Lower lobe of right lung (tissue), 2 donors: Measurements from ENCODE around the gene HOXB9. TPM values are rescaled to one million over a fixed set of nuclear protein-coding genes. Genes with fewer than 3 reads are reported as not detected.

ENCODE experiments used
- ATAC-seq, 2 donors: fragments of 200-7000 bp; cut with Tn5 transposase; one replicate each; pipeline ENCODE4 v1.9.1; 2020 to 2022; ENCODE audit warnings: mild to moderate bottlenecking in 2 of 2, moderate library complexity in 2 of 2
- DNase-seq: peaks from one replicate; pipeline ENCODE4 v3.0.0-alpha.2; 2020
- H3K27ac ChIP-seq: fragments of 200-600 bp; one replicate; pipeline ENCODE4 v1.8.0; 2022
- H3K27me3 ChIP-seq: fragments of 200-600 bp; one replicate; pipeline ENCODE4 v1.8.0; 2022; ENCODE audit warnings: low read depth
- H3K36me3 ChIP-seq: fragments of 200-600 bp; one replicate; pipeline ENCODE4 v1.8.0; 2022; ENCODE audit warnings: mild to moderate bottlenecking
- H3K4me1 ChIP-seq: fragments of 200-600 bp; one replicate; pipeline ENCODE4 v1.8.0; 2022
- H3K4me3 ChIP-seq: fragments of 200-600 bp; one replicate; pipeline ENCODE4 v1.8.0; 2022; ENCODE audit warnings: mild to moderate bottlenecking
- H3K9me3 ChIP-seq: fragments of 200-600 bp; one replicate; pipeline ENCODE4 v1.8.0; 2022
- CTCF ChIP-seq: fragments of 200-600 bp; IDR thresholded peaks from one replicate; pipeline ENCODE4 v1.8.0; 2022; ENCODE audit warnings: antibody characterized with exemption, mild to moderate bottlenecking
- intact Hi-C: fragments of 100-400 bp; cut with DNase I; formaldehyde crosslinking; loops from one replicate; pipeline ENCODE4 v1.11.0; 2022
- total RNA-seq: library from RNA; stranded (reverse); fragmentation: NEBNext Ultra II Directional; extraction: Animal tissue kit (Norgen Biotek cat#: 25700); gene quantifications from one replicate; pipeline ENCODE4 v1.2.1, GENCODE V29; 2021
- donor health status: DM: no; HTN: yes; CAD: no; lungs with severe emphysema.

HOXB9 gene
- total RNA-seq, 1 donor from 2014 or later, result not detected

GRCh38 chr17:48593126-48593829 lies 32.9 kb downstream of the HOXB9 start, which contains the start of gene HOXB5:
HOXB5 (minus strand) TSS chr17:48593779; CDS start chr17:48593682, 97 bp downstream.
- H3K4me3 ChIP-seq, result peak within 1 kb of the TSS; percentile 63
- ATAC-seq, result no peak
- intact Hi-C loops, result no loop called here
- TF ChIP-seq CTCF, result no peak
- H3K27ac ChIP-seq, result peak within 1 kb of the TSS; percentile 81
- H3K27me3 ChIP-seq, result peaks cover 84% of the 10 kb centered on the region
- no peaks in the 10 kb centered on the region for H3K9me3 ChIP-seq
- H3K4me1 ChIP-seq, result peaks cover 38% of the 10 kb centered on the region
- DNase-seq, result no peak
- H3K36me3 ChIP-seq, result peaks cover 5% of the 10 kb centered on the region

GRCh38 chr17:48592577-48592976 lies 33.6 kb downstream of the HOXB9 start:
- H3K9me3 ChIP-seq, result no peaks in the 10 kb centered on the region
- peaks cover 5% of the 10 kb centered on the region for H3K36me3 ChIP-seq
- peak overlapping the region; percentile 81 for H3K27ac ChIP-seq
- intact Hi-C loops, result no loop called here
- no peak for TF ChIP-seq CTCF
- no peak for DNase-seq
- peaks cover 84% of the 10 kb centered on the region for H3K27me3 ChIP-seq
- ATAC-seq, result no peak
- H3K4me3 ChIP-seq, result peak overlapping the region; percentile 63
- H3K4me1 ChIP-seq, result peaks cover 34% of the 10 kb centered on the region

- H3K27ac ChIP-seq, result peak overlapping the region; percentile 81
These were observed 34.1 kb downstream of the HOXB9 start for GRCh38 chr17:48592057-48592514.

GRCh38 chr17:48591255-48592056 lies 34.7 kb downstream of the HOXB9 start:
- ATAC-seq, result no peak
- Histone ChIP-seq H3K27me3 (peaks cover 84% of the 10 kb centered on the region), H3K36me3 (peaks cover 5% of the 10 kb centered on the region), H3K4me1 (peaks cover 36% of the 10 kb centered on the region), H3K4me3 (peak overlapping the region; percentile 63), H3K27ac (peak overlapping the region; percentile 81), H3K9me3 (no peaks in the 10 kb centered on the region)
- no peak for DNase-seq
- no peak for TF ChIP-seq CTCF
- intact Hi-C loops, result no loop called here

More at GRCh38 chr17:48592057-48592514, 34.1 kb downstream of the HOXB9 start:
- intact Hi-C loops, result no loop called here
- peaks cover 32% of the 10 kb centered on the region for H3K4me1 ChIP-seq
- H3K9me3 ChIP-seq, result no peaks in the 10 kb centered on the region
- ATAC-seq (no peak), DNase-seq (no peak)
- H3K4me3 ChIP-seq, result peak overlapping the region; percentile 63
- peaks cover 5% of the 10 kb centered on the region for H3K36me3 ChIP-seq
- no peak for TF ChIP-seq CTCF
- H3K27me3 ChIP-seq, result peaks cover 84% of the 10 kb centered on the region

- peaks cover 5% of the 10 kb centered on the region for H3K36me3 ChIP-seq
- H3K4me1 ChIP-seq, result peaks cover 37% of the 10 kb centered on the region
- DNase-seq (no peak), ATAC-seq (no peak)
- peak overlapping the region; percentile 81 for H3K27ac ChIP-seq
- H3K27me3 ChIP-seq, result peaks cover 84% of the 10 kb centered on the region
- H3K9me3 ChIP-seq, result no peaks in the 10 kb centered on the region
- TF ChIP-seq CTCF, result no peak
- peak overlapping the region; percentile 63 for H3K4me3 ChIP-seq
- intact Hi-C loops, result no loop called here
These were observed 35.5 kb downstream of the HOXB9 start for GRCh38 chr17:48590607-48591161.
